CD4-positive, alpha-beta T cell treated with Interleukin-4 for 4 hours (primary cell): ENCODE results near the gene ADGRD1.

Source experiments
- DNase-seq: peaks from one replicate; pipeline ENCODE4 v3.0.0-alpha.2; 2020

Gene ADGRD1

GRCh38 chr12:131076791-131077747 is 123.4 kb downstream of the ADGRD1 start:
- no peak for DNase-seq

GRCh38 chr12:131077931-131078391 is 124.3 kb downstream of the ADGRD1 start:
- DNase-seq, result no peak

GRCh38 chr12:131082290-131083194 is 128.8 kb downstream of the ADGRD1 start:
- DNase-seq, result no peak

- no peak for DNase-seq
Measured at GRCh38 chr12:131084341-131085011, 130.8 kb downstream of the ADGRD1 start.

- DNase-seq, result no peak
Measured at GRCh38 chr12:131085125-131085815, 131.6 kb downstream of the ADGRD1 start.

- DNase-seq, result no peak
Measured at GRCh38 chr12:131085816-131086591, 132.3 kb downstream of the ADGRD1 start.

GRCh38 chr12:131087302-131087818 is 133.7 kb downstream of the ADGRD1 start:
- DNase-seq, result no peak

- no peak for DNase-seq
Measured at GRCh38 chr12:131087991-131088700, 134.4 kb downstream of the ADGRD1 start.

GRCh38 chr12:131088701-131089530 is 135.2 kb downstream of the ADGRD1 start:
- DNase-seq, result no peak

- DNase-seq, result no peak
Measured at GRCh38 chr12:131089531-131090273, 136.0 kb downstream of the ADGRD1 start.

- no peak for DNase-seq
Measured at GRCh38 chr12:131090274-131091210, 136.8 kb downstream of the ADGRD1 start.

GRCh38 chr12:131091413-131091975 is 137.8 kb downstream of the ADGRD1 start:
- no peak for DNase-seq

GRCh38 chr12:131091976-131092691 is 138.4 kb downstream of the ADGRD1 start:
- DNase-seq, result no peak

GRCh38 chr12:131092901-131093603 is 139.3 kb downstream of the ADGRD1 start:
- DNase-seq, result no peak

GRCh38 chr12:131093604-131093955 is 139.9 kb downstream of the ADGRD1 start:
- DNase-seq, result no peak
